ENCODE results near the gene SGTA.
"Not testable (repeated sequence)": the region's sequence is repeated elsewhere in the genome, so short reads cannot be mapped to it uniquely, and the experiment has no call there.

SGTA gene

DNA sequence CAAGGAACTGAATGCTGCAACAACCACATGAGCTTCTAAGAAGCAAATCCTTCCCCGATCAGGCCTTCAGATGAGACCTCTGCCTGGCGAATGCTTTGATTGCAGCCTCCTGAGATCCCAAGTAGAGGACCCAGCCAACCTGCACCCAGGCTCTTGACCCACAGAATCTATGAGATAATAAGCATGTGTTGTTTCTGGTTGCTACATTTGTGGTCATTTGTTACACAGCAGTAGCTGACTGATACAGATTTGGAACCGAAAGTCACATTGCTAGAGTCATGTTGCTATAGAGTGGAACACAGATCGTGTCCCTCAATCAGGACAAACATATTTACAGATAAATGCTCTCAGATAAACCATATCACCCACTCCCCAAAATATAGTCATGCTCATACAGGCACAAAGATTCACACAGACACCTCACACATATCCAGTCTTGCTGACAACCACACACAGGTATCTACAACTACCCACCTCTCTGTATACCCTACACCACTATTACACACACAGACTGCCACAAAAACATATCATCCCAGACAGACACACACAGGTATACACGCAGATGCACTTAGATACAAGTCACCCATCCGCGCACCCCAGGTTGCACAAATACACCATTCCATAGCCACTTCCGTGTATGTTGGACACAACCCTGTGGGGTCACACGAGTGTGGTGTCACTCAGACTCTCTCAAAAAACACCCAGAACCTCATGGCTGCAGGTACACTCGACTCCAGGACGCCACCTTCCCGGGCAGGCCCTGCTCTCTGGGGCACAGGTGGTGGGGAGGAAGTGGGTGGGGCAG, 67.4 kb downstream of the SGTA start:
- TF ChIP-seq EZH2phosphoT487 (conservative IDR thresholded peaks at IDR 0.05; ENCODE audit: low read length) (no peak), CTCF (IDR thresholded peaks at IDR 0.05; ENCODE audit: insufficient read depth, low read length, poor library complexity, severe bottlenecking) (no peak)
- no peak overlapping the region for H3K27ac ChIP-seq (ENCODE audit: low read depth, low read length)
- H3K27me3 ChIP-seq (ENCODE audit: low read length) = no peaks in the 10 kb centered on the region

GRCh38 chr19:2714531-2715269, 68.4 kb downstream of the SGTA start:
- Histone ChIP-seq H3K36me3 (ENCODE audit: low read length) (no peaks in the 10 kb centered on the region), H2AFZ (ENCODE audit: low read depth, low read length, severe bottlenecking) (no peak overlapping the region), H3K79me2 (ENCODE audit: insufficient read depth, low read length) (no peaks in the 10 kb centered on the region), H3K9me3 (ENCODE audit: insufficient read depth, low read length) (peaks cover 5% of the 10 kb centered on the region; the same call in 1 of the 2 replicates), H3K27ac (ENCODE audit: low read depth, low read length) (no peak overlapping the region), H3F3A (ENCODE audit: insufficient read depth) (no peaks in the 10 kb centered on the region), H3K9ac (ENCODE audit: low read length) (no peak overlapping the region), H4K20me1 (ENCODE audit: low read depth, low read length) (no peaks in the 10 kb centered on the region), H3K4me3 (ENCODE audit: insufficient read depth, low read length, poor library complexity, severe bottlenecking) (no peak overlapping the region), H3K4me2 (ENCODE audit: low read depth, low read length, poor library complexity, severe bottlenecking) (no peak overlapping the region), H3K9me2 (replicated peaks; ENCODE audit: insufficient read depth, low read length) (no peaks in the 10 kb centered on the region), H3K27me3 (ENCODE audit: low read length) (no peaks in the 10 kb centered on the region)
- TF ChIP-seq EZH2phosphoT487 (conservative IDR thresholded peaks at IDR 0.05; ENCODE audit: low read length) = no peak
- no peak for TF ChIP-seq CTCF (IDR thresholded peaks at IDR 0.05; ENCODE audit: insufficient read depth, low read length, poor library complexity, severe bottlenecking)

More for the DNA sequence above, 67.4 kb downstream of the SGTA start:
- Histone ChIP-seq H3K9me2 (replicated peaks; ENCODE audit: insufficient read depth, low read length) (no peaks in the 10 kb centered on the region), H3K4me2 (ENCODE audit: low read depth, low read length, poor library complexity, severe bottlenecking) (no peak overlapping the region), H3K36me3 (ENCODE audit: low read length) (no peaks in the 10 kb centered on the region), H2AFZ (ENCODE audit: low read depth, low read length, severe bottlenecking) (no peak overlapping the region), H3K4me3 (ENCODE audit: insufficient read depth, low read length, poor library complexity, severe bottlenecking) (no peak overlapping the region), H3K9me3 (ENCODE audit: insufficient read depth, low read length) (peaks cover 5% of the 10 kb centered on the region; the same call in 1 of the 2 replicates), H3F3A (ENCODE audit: insufficient read depth) (no peaks in the 10 kb centered on the region), H4K20me1 (ENCODE audit: low read depth, low read length) (no peaks in the 10 kb centered on the region), H3K79me2 (ENCODE audit: insufficient read depth, low read length) (no peaks in the 10 kb centered on the region), H3K9ac (ENCODE audit: low read length) (no peak overlapping the region)

DNA sequence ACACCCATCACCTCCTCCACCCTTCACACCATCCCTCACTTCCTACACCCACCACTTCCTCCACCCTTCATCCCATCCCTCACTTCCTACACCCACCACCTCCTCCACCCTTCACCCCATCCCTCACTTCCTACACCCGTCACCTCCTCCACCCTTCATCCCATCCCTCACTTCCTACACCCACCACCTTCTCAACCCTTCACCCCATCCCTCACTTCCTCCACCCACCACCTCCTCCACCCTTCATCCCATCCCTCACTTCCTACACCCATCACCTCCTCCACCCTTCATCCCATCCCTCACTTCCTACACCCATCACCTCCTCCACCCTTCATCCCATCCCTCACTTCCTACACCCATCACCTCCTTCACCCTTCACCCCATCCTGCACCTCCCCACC, 69.0 kb downstream of the SGTA start:
- not testable (repeated sequence) for H3K36me3 ChIP-seq (ENCODE audit: low read length); H3K9me3 ChIP-seq (ENCODE audit: insufficient read depth, low read length); H3F3A ChIP-seq (ENCODE audit: insufficient read depth); H3K27ac ChIP-seq (ENCODE audit: low read depth, low read length); H2AFZ ChIP-seq (ENCODE audit: low read depth, low read length, severe bottlenecking); H3K79me2 ChIP-seq (ENCODE audit: insufficient read depth, low read length); H3K9me2 ChIP-seq (replicated peaks; ENCODE audit: insufficient read depth, low read length); H3K9ac ChIP-seq (ENCODE audit: low read length); H4K20me1 ChIP-seq (ENCODE audit: low read depth, low read length); H3K4me2 ChIP-seq (ENCODE audit: low read depth, low read length, poor library complexity, severe bottlenecking); H3K27me3 ChIP-seq (ENCODE audit: low read length); H3K4me3 ChIP-seq (ENCODE audit: insufficient read depth, low read length, poor library complexity, severe bottlenecking)

DNA sequence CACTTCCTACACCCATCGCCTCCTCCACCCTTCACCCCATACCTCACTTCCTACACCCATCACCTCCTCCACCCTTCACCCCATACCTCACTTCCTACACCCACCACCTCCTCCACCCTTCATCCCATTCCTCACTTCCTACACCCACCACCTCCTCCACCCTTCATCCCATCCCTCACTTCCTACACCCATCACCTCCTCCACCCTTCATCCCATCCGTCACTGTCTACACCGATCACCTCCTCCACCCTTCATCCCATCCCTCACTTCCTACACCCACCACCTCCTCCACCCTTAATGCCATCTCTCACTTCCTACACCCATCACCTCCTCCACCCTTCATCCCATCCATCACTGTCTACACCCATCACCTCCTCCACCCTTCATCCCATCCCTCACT, 69.9 kb downstream of the SGTA start:
- H3K9me2 ChIP-seq (replicated peaks; ENCODE audit: insufficient read depth, low read length); H3K9me3 ChIP-seq (ENCODE audit: insufficient read depth, low read length); H3K27me3 ChIP-seq (ENCODE audit: low read length); H3K4me3 ChIP-seq (ENCODE audit: insufficient read depth, low read length, poor library complexity, severe bottlenecking); H2AFZ ChIP-seq (ENCODE audit: low read depth, low read length, severe bottlenecking); H3K4me2 ChIP-seq (ENCODE audit: low read depth, low read length, poor library complexity, severe bottlenecking); H3K27ac ChIP-seq (ENCODE audit: low read depth, low read length); H4K20me1 ChIP-seq (ENCODE audit: low read depth, low read length); H3K79me2 ChIP-seq (ENCODE audit: insufficient read depth, low read length); H3K9ac ChIP-seq (ENCODE audit: low read length); H3K36me3 ChIP-seq (ENCODE audit: low read length); H3F3A ChIP-seq (ENCODE audit: insufficient read depth): not testable (repeated sequence)

Data from SU-DHL-6 (cell line).